Measurements from ENCODE around the gene ADAMTS14. TPM values are rescaled to one million over a fixed set of nuclear protein-coding genes. Genes with fewer than 3 reads are reported as not detected.

Gene ADAMTS14
- total and polyA plus RNA-seq, 12 donors = under 0.01 to 1.2 (median 0.34) TPM; not detected in 3

DNA sequence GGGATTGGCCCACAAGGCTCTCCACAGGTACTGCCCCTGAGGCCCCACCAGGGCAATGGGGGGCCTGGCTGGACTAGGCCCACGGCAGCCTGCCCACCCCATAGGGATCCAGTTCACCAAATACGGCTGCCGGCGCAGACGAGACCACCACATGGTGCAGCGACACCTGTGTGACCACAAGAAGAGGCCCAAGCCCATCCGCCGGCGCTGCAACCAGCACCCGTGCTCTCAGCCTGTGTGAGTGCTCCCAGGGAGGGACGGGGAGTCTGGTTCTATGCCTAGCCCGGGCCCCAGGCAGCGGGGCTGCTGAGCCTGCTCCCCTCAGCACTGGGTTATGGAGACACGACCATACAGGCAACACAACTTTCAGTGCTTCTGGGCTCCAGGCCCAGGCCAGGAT lies 79.7 kb downstream of the ADAMTS14 start:
- H3K4me3 ChIP-seq = no peak overlapping the region
- 80 to 95% (median 92%) methylated on average over 1 to 14 of the region's 14 CpGs; no CpG with 5 or more reads in 1 of the 4 donors for WGBS, 4 donors
- TF ChIP-seq POLR2A (IDR thresholded peaks at IDR 0.05) (no peak), CTCF (IDR thresholded peaks at IDR 0.05) (no peak)
- H3K36me3 ChIP-seq (replicated peaks in 1 of 2) = no peaks in the 10 kb centered on the region
- no peaks in the 10 kb centered on the region for H3K4me1 ChIP-seq (replicated peaks in 1 of 2)
- DNase-seq = no peak
- H3K9me3 ChIP-seq (replicated peaks in 1 of 3) = no peaks in the 10 kb centered on the region
- H3K27me3 ChIP-seq = no peaks in the 10 kb centered on the region
- no peak overlapping the region for H3K27ac ChIP-seq
- intact Hi-C loops (cut with DNase I) = loop anchor here in 1 of 2 donors (10.0 kb wide), 1 partner anchor 277 kb away; the partner anchor contains the start of gene PALD1

- Histone ChIP-seq H3K4me1 (replicated peaks in 1 of 2) (no peaks in the 10 kb centered on the region), H3K27me3 (no peaks in the 10 kb centered on the region), H3K36me3 (replicated peaks in 1 of 2) (no peaks in the 10 kb centered on the region), H3K4me3 (no peak overlapping the region), H3K27ac (no peak overlapping the region), H3K9me3 (replicated peaks in 1 of 3) (no peaks in the 10 kb centered on the region)
- no peak for DNase-seq
- intact Hi-C loops (cut with DNase I) = loop anchor here in 1 of 2 donors (10.0 kb wide), 1 partner anchor 278 kb away; the partner anchor contains the start of gene PALD1
- no peak for TF ChIP-seq CTCF (IDR thresholded peaks at IDR 0.05)
- TF ChIP-seq POLR2A (IDR thresholded peaks at IDR 0.05) = no peak
- 89 to 95% (median 92%) methylated on average over 6 to 7 of the region's 7 CpGs for WGBS, 4 donors
These were observed 80.3 kb downstream of the ADAMTS14 start for GRCh38 chr10:70752571-70752970.

GRCh38 chr10:70753026-70753663 lies 80.8 kb downstream of the ADAMTS14 start:
- Histone ChIP-seq H3K27ac (no peak overlapping the region), H3K9me3 (replicated peaks in 1 of 3) (no peaks in the 10 kb centered on the region), H3K4me3 (no peak overlapping the region), H3K4me1 (replicated peaks in 1 of 2) (no peaks in the 10 kb centered on the region), H3K27me3 (no peaks in the 10 kb centered on the region), H3K36me3 (replicated peaks in 1 of 2) (no peaks in the 10 kb centered on the region)
- DNase-seq = no peak
- 83 to 90% (median 89%) methylated on average over 9 to 10 of the region's 10 CpGs for WGBS, 4 donors
- TF ChIP-seq POLR2A (IDR thresholded peaks at IDR 0.05) (no peak), CTCF (IDR thresholded peaks at IDR 0.05) (no peak)
- intact Hi-C loops (cut with DNase I) = loop anchor here in 1 of 2 donors (10.0 kb wide), 1 partner anchor 278 kb away; the partner anchor contains the start of gene PALD1

GRCh38 chr10:70753841-70754621 lies 81.7 kb downstream of the ADAMTS14 start:
- intact Hi-C loops (cut with DNase I) = loop anchor here in 1 of 2 donors (10.0 kb wide), 1 partner anchor 279 kb away; the partner anchor contains the start of gene PALD1
- Histone ChIP-seq H3K27ac (peak overlapping the region in 1 of 5 donors; percentile 6), H3K9me3 (replicated peaks in 1 of 3) (no peaks in the 10 kb centered on the region), H3K36me3 (replicated peaks in 1 of 2) (no peaks in the 10 kb centered on the region), H3K4me3 (no peak overlapping the region), H3K27me3 (no peaks in the 10 kb centered on the region), H3K4me1 (replicated peaks in 1 of 2) (no peaks in the 10 kb centered on the region)
- WGBS, 4 donors = 74 to 80% (median 76%) methylated on average over 13 to 15 of the region's 15 CpGs
- TF ChIP-seq POLR2A (IDR thresholded peaks at IDR 0.05) (no peak), CTCF (IDR thresholded peaks at IDR 0.05) (no peak)
- DNase-seq = no peak

Measured in adrenal gland (tissue), 12 donors.